GM12864 (cell line): ENCODE results near the gene IGDCC3.

Experiments
- DNase-seq: peaks from one replicate; pipeline ENCODE4 v3.0.0-alpha.2; 2011; ENCODE audit warnings: low read depth
- H3K4me3 ChIP-seq: 2 replicates; pipeline ENCODE4 v1.5.1; 2011; ENCODE audit warnings: mild to moderate bottlenecking, low read depth, low read length, control low read depth
- CTCF ChIP-seq: IDR thresholded peaks from 2 replicates; pipeline ENCODE4 v1.5.1; 2011; ENCODE audit warnings: low read depth, mild to moderate bottlenecking, moderate library complexity, low read length, control low read depth, inconsistent platforms; ENCODE audit errors: missing control alignments

IGDCC3 gene

GRCh38 chr15:65327651-65328393 is 50.0 kb downstream of the IGDCC3 start:
- no peak overlapping the region for H3K4me3 ChIP-seq
- no peak for DNase-seq
- TF ChIP-seq CTCF: no peak

GRCh38 chr15:65326818-65327217 is 51.0 kb downstream of the IGDCC3 start:
- no peak for DNase-seq
- H3K4me3 ChIP-seq: no peak overlapping the region
- TF ChIP-seq CTCF: no peak

GRCh38 chr15:65326117-65326526 is 51.7 kb downstream of the IGDCC3 start:
- no peak overlapping the region for H3K4me3 ChIP-seq
- DNase-seq: no peak
- no peak for TF ChIP-seq CTCF

GRCh38 chr15:65323071-65323511 is 54.7 kb downstream of the IGDCC3 start:
- no peak for TF ChIP-seq CTCF
- DNase-seq: no peak
- H3K4me3 ChIP-seq: no peak overlapping the region

- peak; percentile 82 for TF ChIP-seq CTCF
- no peak for DNase-seq
- no peak overlapping the region for H3K4me3 ChIP-seq
Observed at GRCh38 chr15:65318870-65319356, 58.9 kb downstream of the IGDCC3 start.

- TF ChIP-seq CTCF: no peak
- DNase-seq: no peak
- H3K4me3 ChIP-seq: no peak overlapping the region
Observed at GRCh38 chr15:65312400-65312916, 65.3 kb downstream of the IGDCC3 start.
